SHP77 treated with DMSO at 0.1 percent for 48 hours (cell line): Measurements from ENCODE around the gene MSANTD7.
"Not testable (repeated sequence)": the region's sequence is repeated elsewhere in the genome, so short reads cannot be mapped to it uniquely, and the experiment has no call there.

ENCODE experiments used
- DNase-seq: peaks from one replicate; lab custom pipeline; 2025; lab: John Stamatoyannopoulos, UW

MSANTD7 gene

GRCh38 chr10:14837757-14838581, at the start of gene MSANTD7, which contains the start of the genes CDNF and HSPA14:
TSS of gene MSANTD7 (plus strand) at chr10:14838306. CDS start at chr10:14842285, 3,979 bp downstream.
TSS of gene CDNF (minus strand) at chr10:14838037. CDS start at chr10:14837946, 91 bp downstream.
TSS of gene HSPA14 (plus strand) at chr10:14838306. CDS start at chr10:14838403, 97 bp downstream.
- peak; percentile 97 for DNase-seq

GRCh38 chr10:14798636-14799035, 39.5 kb upstream of the MSANTD7 start:
- no peak for DNase-seq

- DNase-seq: no peak
Measured at GRCh38 chr10:14800397-14800796, 37.7 kb upstream of the MSANTD7 start.

GRCh38 chr10:14801723-14802122, 36.4 kb upstream of the MSANTD7 start:
- no peak for DNase-seq

- DNase-seq: no peak
Measured at GRCh38 chr10:14803827-14804226, 34.3 kb upstream of the MSANTD7 start.

GRCh38 chr10:14806318-14806717, 31.8 kb upstream of the MSANTD7 start:
- no peak for DNase-seq

GRCh38 chr10:14810969-14811953, 26.8 kb upstream of the MSANTD7 start:
- no peak for DNase-seq

- DNase-seq: no peak
Measured at GRCh38 chr10:14812271-14812670, 25.8 kb upstream of the MSANTD7 start.

GRCh38 chr10:14815681-14816080, 22.4 kb upstream of the MSANTD7 start:
- no peak for DNase-seq

GRCh38 chr10:14816717-14817116, 21.4 kb upstream of the MSANTD7 start:
- not testable (repeated sequence) for DNase-seq

GRCh38 chr10:14820010-14820774, 17.9 kb upstream of the MSANTD7 start:
- no peak for DNase-seq

GRCh38 chr10:14820775-14821154, 17.3 kb upstream of the MSANTD7 start:
- no peak for DNase-seq

GRCh38 chr10:14821635-14822375, 16.3 kb upstream of the MSANTD7 start:
- DNase-seq: no peak

- DNase-seq: no peak
Measured at GRCh38 chr10:14822879-14823755, 15.0 kb upstream of the MSANTD7 start.

- no peak for DNase-seq
Measured at GRCh38 chr10:14823966-14824365, 14.1 kb upstream of the MSANTD7 start.

- no peak for DNase-seq
Measured at GRCh38 chr10:14826076-14826829, 11.9 kb upstream of the MSANTD7 start.

GRCh38 chr10:14833106-14833505, 5.0 kb upstream of the MSANTD7 start:
- DNase-seq: no peak

GRCh38 chr10:14836208-14836607, 1.9 kb upstream of the MSANTD7 start:
- no peak for DNase-seq
